Thyroid gland (tissue), 4 donors: Measurements from ENCODE around the gene DMD.

Source experiments
- POLR2A ChIP-seq, 2 donors: fragments of 450-650 bp; IDR thresholded peaks; one replicate each; pipeline ENCODE4 v1.6.1; 2017; ENCODE audit warnings: antibody characterized with exemption in 2 of 2, mild to moderate bottlenecking in 2 of 2, moderate library complexity in 1 of 2
- TF ChIP-seq, protein P1 (sequence below), 6 experiments: fragments of 200-600 bp in 3 of 6; fragments of 450-650 bp in 3 of 6; sonication (generic) in 3 of 6; IDR thresholded peaks; one replicate each; pipeline ENCODE4 v1.5.1; 2016 to 2019; ENCODE audit warnings: antibody characterized with exemption in 6 of 6, mild to moderate bottlenecking in 2 of 6, inconsistent platforms in 1 of 6, moderate library complexity in 1 of 6

DNA sequence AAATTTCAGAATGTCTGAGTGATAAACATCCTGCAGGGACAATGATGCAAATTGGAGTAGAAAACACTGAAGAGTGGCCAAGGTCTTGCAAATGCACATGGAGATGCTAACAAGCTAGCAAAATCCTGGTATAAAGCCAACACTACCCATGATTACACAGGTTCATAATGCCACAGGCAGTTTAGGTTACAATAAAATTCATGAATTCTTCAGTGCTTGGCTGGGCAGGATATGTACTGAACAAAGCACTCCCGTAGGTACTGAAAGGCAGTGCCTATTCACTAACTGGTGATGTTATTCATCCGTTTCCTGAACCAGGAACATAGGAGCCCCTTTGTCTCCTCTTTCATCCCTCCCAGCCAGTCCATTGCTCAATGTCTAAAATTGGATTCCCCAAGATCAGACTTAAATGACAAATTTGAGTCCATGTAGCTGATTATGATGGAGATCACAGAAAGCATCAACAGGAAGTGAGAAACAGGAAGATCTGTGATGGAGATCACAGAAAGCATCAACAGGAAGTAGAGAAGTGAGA, 244.5 kb downstream of the DMD start:
- TF ChIP-seq, protein P1, sequence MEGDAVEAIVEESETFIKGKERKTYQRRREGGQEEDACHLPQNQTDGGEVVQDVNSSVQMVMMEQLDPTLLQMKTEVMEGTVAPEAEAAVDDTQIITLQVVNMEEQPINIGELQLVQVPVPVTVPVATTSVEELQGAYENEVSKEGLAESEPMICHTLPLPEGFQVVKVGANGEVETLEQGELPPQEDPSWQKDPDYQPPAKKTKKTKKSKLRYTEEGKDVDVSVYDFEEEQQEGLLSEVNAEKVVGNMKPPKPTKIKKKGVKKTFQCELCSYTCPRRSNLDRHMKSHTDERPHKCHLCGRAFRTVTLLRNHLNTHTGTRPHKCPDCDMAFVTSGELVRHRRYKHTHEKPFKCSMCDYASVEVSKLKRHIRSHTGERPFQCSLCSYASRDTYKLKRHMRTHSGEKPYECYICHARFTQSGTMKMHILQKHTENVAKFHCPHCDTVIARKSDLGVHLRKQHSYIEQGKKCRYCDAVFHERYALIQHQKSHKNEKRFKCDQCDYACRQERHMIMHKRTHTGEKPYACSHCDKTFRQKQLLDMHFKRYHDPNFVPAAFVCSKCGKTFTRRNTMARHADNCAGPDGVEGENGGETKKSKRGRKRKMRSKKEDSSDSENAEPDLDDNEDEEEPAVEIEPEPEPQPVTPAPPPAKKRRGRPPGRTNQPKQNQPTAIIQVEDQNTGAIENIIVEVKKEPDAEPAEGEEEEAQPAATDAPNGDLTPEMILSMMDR (IDR thresholded peaks at IDR 0.05) = no peak
- TF ChIP-seq POLR2A (IDR thresholded peaks at IDR 0.05) = no peak
